ENCODE results near the gene RNF175.

Gene RNF175

DNA sequence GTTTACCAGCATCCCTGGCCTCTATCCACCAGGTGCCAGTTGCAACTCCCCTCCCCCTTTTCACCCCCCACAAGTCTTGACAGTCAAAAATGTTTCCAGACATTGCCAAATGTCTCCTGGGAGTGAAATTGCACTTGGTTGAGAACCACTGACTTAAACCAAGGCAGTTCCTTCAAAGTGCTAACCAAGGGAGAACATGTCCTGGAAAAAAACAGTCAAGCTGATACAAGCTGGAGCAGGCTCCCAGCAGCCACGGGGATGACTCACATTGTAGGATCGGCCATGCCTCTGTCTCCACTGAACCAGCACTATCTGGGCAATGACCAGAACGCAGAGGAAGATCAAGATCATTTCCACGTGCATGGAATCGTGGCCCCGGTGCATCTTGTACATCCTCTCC, 11.4 kb downstream of the RNF175 start:
- Histone ChIP-seq H3K27ac (ENCODE audit: low read depth, low read length) (no peak overlapping the region), H3K9me3 (ENCODE audit: control insufficient read depth in 1 of 2, low read length in 2 of 2) (no peaks in the 10 kb centered on the region), H3K4me3 (ENCODE audit: low read depth in 1 of 2, low read length in 2 of 2) (no peak overlapping the region), H3K36me3 (ENCODE audit: control insufficient read depth in 1 of 2, insufficient read depth in 2 of 2, low read length in 2 of 2) (no peaks in the 10 kb centered on the region), H3K27me3 (ENCODE audit: control insufficient read depth in 1 of 2, insufficient read depth in 2 of 2, low read length in 2 of 2) (peaks cover 0 to 10% of the 10 kb centered on the region in 2 donors), H3K9ac (ENCODE audit: low read depth in 1 of 2, low read length in 2 of 2) (no peak overlapping the region), H3K4me1 (ENCODE audit: control insufficient read depth in 1 of 2, insufficient read depth in 2 of 2, low read length in 2 of 2) (no peaks in the 10 kb centered on the region)

DNA sequence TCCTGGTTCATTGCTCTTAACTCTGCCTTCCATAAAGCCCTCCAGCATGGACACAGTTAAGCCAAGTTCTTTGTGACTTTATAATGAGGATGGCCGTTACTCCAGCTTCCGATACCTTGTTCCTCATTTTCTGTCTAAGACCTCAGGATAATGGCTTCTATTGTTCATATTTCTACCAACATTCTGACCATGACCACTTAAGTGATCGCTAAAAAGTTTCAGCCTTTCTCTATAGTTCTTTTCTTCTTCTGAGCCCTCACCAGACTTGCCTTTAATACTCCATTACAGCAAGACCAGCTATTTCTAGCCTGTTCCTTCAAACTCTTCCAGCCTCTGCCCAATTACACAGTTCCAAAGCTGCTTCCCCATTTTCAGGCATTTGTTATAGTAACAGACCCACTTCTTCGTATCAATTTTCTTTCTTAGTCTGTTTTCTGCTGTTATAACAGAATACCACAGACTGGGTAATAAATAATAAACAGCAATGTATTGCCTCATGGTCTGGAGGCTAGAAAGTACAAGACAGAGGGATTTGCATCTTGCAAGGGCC, 12.3 kb downstream of the RNF175 start:
- peaks cover 0 to 5% of the 10 kb centered on the region in 2 donors for H3K27me3 ChIP-seq (ENCODE audit: control insufficient read depth in 1 of 2, insufficient read depth in 2 of 2, low read length in 2 of 2)
- H3K27ac ChIP-seq (ENCODE audit: low read depth, low read length): no peak overlapping the region
- no peak overlapping the region for H3K9ac ChIP-seq (ENCODE audit: low read depth in 1 of 2, low read length in 2 of 2)

GRCh38 chr4:153745651-153746050, 14.2 kb downstream of the RNF175 start:
- H3K36me3 ChIP-seq (ENCODE audit: control insufficient read depth in 1 of 2, insufficient read depth in 2 of 2, low read length in 2 of 2): no peaks in the 10 kb centered on the region
- no peaks in the 10 kb centered on the region for H3K4me1 ChIP-seq (ENCODE audit: control insufficient read depth in 1 of 2, insufficient read depth in 2 of 2, low read length in 2 of 2)
- no peak overlapping the region for H3K4me3 ChIP-seq (ENCODE audit: low read depth in 1 of 2, low read length in 2 of 2)
- H3K27ac ChIP-seq (ENCODE audit: low read depth, low read length): no peak overlapping the region
- no peak overlapping the region for H3K9ac ChIP-seq (ENCODE audit: low read depth in 1 of 2, low read length in 2 of 2)
- no peaks in the 10 kb centered on the region for H3K27me3 ChIP-seq (ENCODE audit: control insufficient read depth in 1 of 2, insufficient read depth in 2 of 2, low read length in 2 of 2)
- H3K9me3 ChIP-seq (ENCODE audit: control insufficient read depth in 1 of 2, low read length in 2 of 2): no peaks in the 10 kb centered on the region

More for the DNA sequence above, 12.3 kb downstream of the RNF175 start:
- Histone ChIP-seq H3K4me3 (ENCODE audit: low read depth in 1 of 2, low read length in 2 of 2) (no peak overlapping the region), H3K9me3 (ENCODE audit: control insufficient read depth in 1 of 2, low read length in 2 of 2) (no peaks in the 10 kb centered on the region), H3K36me3 (ENCODE audit: control insufficient read depth in 1 of 2, insufficient read depth in 2 of 2, low read length in 2 of 2) (no peaks in the 10 kb centered on the region), H3K4me1 (ENCODE audit: control insufficient read depth in 1 of 2, insufficient read depth in 2 of 2, low read length in 2 of 2) (no peaks in the 10 kb centered on the region)

GRCh38 chr4:153741541-153741940, 18.3 kb downstream of the RNF175 start:
- no peaks in the 10 kb centered on the region for H3K9me3 ChIP-seq (ENCODE audit: control insufficient read depth in 1 of 2, low read length in 2 of 2)
- no peaks in the 10 kb centered on the region for H3K36me3 ChIP-seq (ENCODE audit: control insufficient read depth in 1 of 2, insufficient read depth in 2 of 2, low read length in 2 of 2)
- no peaks in the 10 kb centered on the region for H3K27me3 ChIP-seq (ENCODE audit: control insufficient read depth in 1 of 2, insufficient read depth in 2 of 2, low read length in 2 of 2)
- H3K9ac ChIP-seq (ENCODE audit: low read depth in 1 of 2, low read length in 2 of 2): no peak overlapping the region
- no peak overlapping the region for H3K4me3 ChIP-seq (ENCODE audit: low read depth in 1 of 2, low read length in 2 of 2)
- H3K4me1 ChIP-seq (ENCODE audit: control insufficient read depth in 1 of 2, insufficient read depth in 2 of 2, low read length in 2 of 2): no peaks in the 10 kb centered on the region
- H3K27ac ChIP-seq (ENCODE audit: low read depth, low read length): no peak overlapping the region

- H3K9ac ChIP-seq (ENCODE audit: low read depth in 1 of 2, low read length in 2 of 2): no peak overlapping the region
- no peak overlapping the region for H3K27ac ChIP-seq (ENCODE audit: low read depth, low read length)
- no peaks in the 10 kb centered on the region for H3K9me3 ChIP-seq (ENCODE audit: control insufficient read depth in 1 of 2, low read length in 2 of 2)
- no peak overlapping the region for H3K4me3 ChIP-seq (ENCODE audit: low read depth in 1 of 2, low read length in 2 of 2)
- no peaks in the 10 kb centered on the region for H3K4me1 ChIP-seq (ENCODE audit: control insufficient read depth in 1 of 2, insufficient read depth in 2 of 2, low read length in 2 of 2)
- H3K36me3 ChIP-seq (ENCODE audit: control insufficient read depth in 1 of 2, insufficient read depth in 2 of 2, low read length in 2 of 2): no peaks in the 10 kb centered on the region
- H3K27me3 ChIP-seq (ENCODE audit: control insufficient read depth in 1 of 2, insufficient read depth in 2 of 2, low read length in 2 of 2): no peaks in the 10 kb centered on the region
These were observed 23.8 kb downstream of the RNF175 start for GRCh38 chr4:153735906-153736461.

DNA sequence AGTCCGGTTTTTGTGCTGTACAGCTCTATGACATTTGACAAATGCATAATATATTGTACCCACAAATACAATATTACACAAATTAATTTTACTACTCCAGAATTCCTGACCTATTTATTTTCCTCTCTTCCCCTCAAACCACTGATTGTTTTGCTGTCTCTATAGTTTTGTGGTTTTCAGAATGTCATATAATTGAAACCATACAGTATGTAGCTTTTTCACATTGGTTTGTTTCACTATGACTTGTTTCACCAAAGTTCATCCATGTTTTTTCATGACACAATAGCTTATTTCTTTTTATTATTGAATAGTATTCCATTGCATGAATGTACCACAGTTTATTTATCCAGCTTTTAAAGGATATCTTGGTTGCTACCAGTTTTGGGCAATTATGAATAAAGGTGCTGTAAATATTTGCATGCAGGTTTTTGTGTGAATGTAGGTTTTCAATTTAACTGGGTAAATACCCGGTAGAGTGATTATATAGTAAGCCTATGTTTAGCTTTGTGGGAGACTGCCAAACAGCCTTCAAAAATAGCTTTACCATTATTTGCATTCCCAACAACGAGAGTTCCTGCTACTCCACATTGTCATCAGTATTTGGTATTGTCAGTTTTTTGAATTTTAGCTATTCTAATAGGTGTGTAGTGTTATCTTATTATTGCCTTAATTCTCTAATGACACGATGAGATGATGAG, 25.9 kb downstream of the RNF175 start:
- Histone ChIP-seq H3K9ac (ENCODE audit: low read depth in 1 of 2, low read length in 2 of 2) (no peak overlapping the region), H3K27ac (ENCODE audit: low read depth, low read length) (no peak overlapping the region), H3K27me3 (ENCODE audit: control insufficient read depth in 1 of 2, insufficient read depth in 2 of 2, low read length in 2 of 2) (no peaks in the 10 kb centered on the region), H3K4me3 (ENCODE audit: low read depth in 1 of 2, low read length in 2 of 2) (no peak overlapping the region), H3K36me3 (ENCODE audit: control insufficient read depth in 1 of 2, insufficient read depth in 2 of 2, low read length in 2 of 2) (no peaks in the 10 kb centered on the region), H3K4me1 (ENCODE audit: control insufficient read depth in 1 of 2, insufficient read depth in 2 of 2, low read length in 2 of 2) (no peaks in the 10 kb centered on the region), H3K9me3 (ENCODE audit: control insufficient read depth in 1 of 2, low read length in 2 of 2) (no peaks in the 10 kb centered on the region)

DNA sequence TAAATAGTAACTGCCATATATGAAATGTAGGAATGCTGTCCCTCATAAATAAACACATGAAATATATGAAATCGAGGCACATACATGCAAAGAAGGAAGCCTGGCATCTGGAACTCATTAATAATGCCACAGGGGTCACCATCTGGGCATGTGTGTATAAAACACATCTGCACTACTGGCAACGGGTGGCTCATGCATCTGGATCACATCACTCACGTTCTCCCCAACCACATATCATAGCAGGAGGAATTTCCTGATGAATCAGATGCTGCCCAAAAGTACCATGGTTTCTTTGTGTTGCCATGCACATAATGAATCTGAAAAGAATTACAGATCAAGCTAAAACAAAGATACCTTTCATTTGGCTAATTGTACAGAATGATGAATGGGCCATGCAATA, 28.6 kb downstream of the RNF175 start:
- no peaks in the 10 kb centered on the region for H3K36me3 ChIP-seq (ENCODE audit: control insufficient read depth in 1 of 2, insufficient read depth in 2 of 2, low read length in 2 of 2)
- H3K4me3 ChIP-seq (ENCODE audit: low read depth in 1 of 2, low read length in 2 of 2): no peak overlapping the region
- no peak overlapping the region for H3K27ac ChIP-seq (ENCODE audit: low read depth, low read length)
- H3K9ac ChIP-seq (ENCODE audit: low read depth in 1 of 2, low read length in 2 of 2): no peak overlapping the region
- no peaks in the 10 kb centered on the region for H3K9me3 ChIP-seq (ENCODE audit: control insufficient read depth in 1 of 2, low read length in 2 of 2)
- H3K27me3 ChIP-seq (ENCODE audit: control insufficient read depth in 1 of 2, insufficient read depth in 2 of 2, low read length in 2 of 2): no peaks in the 10 kb centered on the region
- H3K4me1 ChIP-seq (ENCODE audit: control insufficient read depth in 1 of 2, insufficient read depth in 2 of 2, low read length in 2 of 2): no peaks in the 10 kb centered on the region

DNA sequence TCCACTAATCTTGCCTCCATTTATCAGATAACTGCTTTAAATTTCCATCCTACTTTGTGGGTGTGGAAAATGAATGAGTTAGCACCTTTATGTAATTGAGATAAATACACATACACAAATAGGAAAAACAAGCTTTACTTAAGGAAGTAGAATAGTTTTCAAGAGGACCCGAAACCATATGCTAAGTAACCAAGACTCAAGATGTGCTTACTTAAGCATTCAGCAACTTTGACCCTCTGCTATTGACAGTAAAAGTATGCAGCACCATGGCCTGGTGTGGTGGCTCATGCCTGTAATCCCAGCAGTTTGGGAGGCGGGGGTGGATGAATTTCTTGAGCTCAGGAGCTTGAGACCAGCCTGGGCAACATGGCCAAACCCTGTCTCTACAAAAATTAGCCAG, 29.9 kb downstream of the RNF175 start:
- no peaks in the 10 kb centered on the region for H3K9me3 ChIP-seq (ENCODE audit: control insufficient read depth in 1 of 2, low read length in 2 of 2)
- no peak overlapping the region for H3K4me3 ChIP-seq (ENCODE audit: low read depth in 1 of 2, low read length in 2 of 2)
- H3K36me3 ChIP-seq (ENCODE audit: control insufficient read depth in 1 of 2, insufficient read depth in 2 of 2, low read length in 2 of 2): no peaks in the 10 kb centered on the region
- H3K27me3 ChIP-seq (ENCODE audit: control insufficient read depth in 1 of 2, insufficient read depth in 2 of 2, low read length in 2 of 2): no peaks in the 10 kb centered on the region
- no peak overlapping the region for H3K27ac ChIP-seq (ENCODE audit: low read depth, low read length)
- H3K9ac ChIP-seq (ENCODE audit: low read depth in 1 of 2, low read length in 2 of 2): no peak overlapping the region
- no peaks in the 10 kb centered on the region for H3K4me1 ChIP-seq (ENCODE audit: control insufficient read depth in 1 of 2, insufficient read depth in 2 of 2, low read length in 2 of 2)

DNA sequence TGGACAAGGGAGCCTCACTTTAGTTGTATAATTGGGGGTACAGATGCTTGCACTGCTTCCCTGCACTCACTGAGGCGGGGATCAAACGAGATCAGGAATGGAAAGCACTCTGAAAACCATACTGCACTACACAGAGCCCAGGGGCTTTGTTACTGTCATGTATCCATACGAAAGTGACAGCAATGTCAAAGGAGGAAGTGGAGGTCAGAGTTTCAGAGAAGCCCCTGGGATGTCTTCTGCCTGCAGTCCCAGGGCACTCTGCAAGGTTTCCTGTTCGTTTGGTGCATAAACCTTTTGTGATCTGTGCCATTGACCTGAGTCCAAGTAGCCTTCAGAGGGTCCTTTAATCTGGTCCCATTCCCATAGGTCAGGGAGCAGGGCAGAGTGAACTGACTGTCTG, 31.2 kb downstream of the RNF175 start:
- no peaks in the 10 kb centered on the region for H3K4me1 ChIP-seq (ENCODE audit: control insufficient read depth in 1 of 2, insufficient read depth in 2 of 2, low read length in 2 of 2)
- no peak overlapping the region for H3K27ac ChIP-seq (ENCODE audit: low read depth, low read length)
- H3K9ac ChIP-seq (ENCODE audit: low read depth in 1 of 2, low read length in 2 of 2): no peak overlapping the region
- no peaks in the 10 kb centered on the region for H3K36me3 ChIP-seq (ENCODE audit: control insufficient read depth in 1 of 2, insufficient read depth in 2 of 2, low read length in 2 of 2)
- no peaks in the 10 kb centered on the region for H3K27me3 ChIP-seq (ENCODE audit: control insufficient read depth in 1 of 2, insufficient read depth in 2 of 2, low read length in 2 of 2)
- H3K4me3 ChIP-seq (ENCODE audit: low read depth in 1 of 2, low read length in 2 of 2): no peak overlapping the region
- no peaks in the 10 kb centered on the region for H3K9me3 ChIP-seq (ENCODE audit: control insufficient read depth in 1 of 2, low read length in 2 of 2)

DNA sequence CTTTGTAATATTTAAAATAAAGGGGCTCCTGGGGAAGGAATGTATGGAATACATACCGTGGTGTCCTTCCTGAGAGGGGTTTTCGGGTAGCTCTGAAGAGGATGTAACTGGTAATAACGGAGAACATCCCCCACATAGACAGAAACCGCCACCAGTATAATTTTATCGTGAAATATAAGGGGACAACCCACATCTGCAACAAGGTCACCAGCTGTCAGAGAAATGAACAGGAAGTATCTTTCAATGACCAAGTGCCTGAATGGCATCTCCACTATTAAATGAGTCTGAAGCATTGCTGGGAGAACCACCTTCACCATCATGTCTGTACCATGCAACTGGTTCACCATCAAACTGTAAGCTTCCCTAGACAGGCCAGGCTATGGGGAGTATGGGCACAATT, 31.7 kb downstream of the RNF175 start:
- Histone ChIP-seq H3K4me3 (ENCODE audit: low read depth in 1 of 2, low read length in 2 of 2) (no peak overlapping the region), H3K27me3 (ENCODE audit: control insufficient read depth in 1 of 2, insufficient read depth in 2 of 2, low read length in 2 of 2) (no peaks in the 10 kb centered on the region), H3K4me1 (ENCODE audit: control insufficient read depth in 1 of 2, insufficient read depth in 2 of 2, low read length in 2 of 2) (no peaks in the 10 kb centered on the region), H3K9me3 (ENCODE audit: control insufficient read depth in 1 of 2, low read length in 2 of 2) (no peaks in the 10 kb centered on the region), H3K27ac (ENCODE audit: low read depth, low read length) (no peak overlapping the region), H3K9ac (ENCODE audit: low read depth in 1 of 2, low read length in 2 of 2) (no peak overlapping the region), H3K36me3 (ENCODE audit: control insufficient read depth in 1 of 2, insufficient read depth in 2 of 2, low read length in 2 of 2) (no peaks in the 10 kb centered on the region)

Measured in duodenal mucosa (tissue), 2 donors.